NCI-H345 treated with DMSO at 0.1 percent for 48 hours (cell line): ENCODE results near the gene C8A.

Source experiments
- DNase-seq: peaks from one replicate; lab custom pipeline; 2025; ENCODE audit not compliant: unreplicated experiment; lab: John Stamatoyannopoulos, UW

The C8A gene

GRCh38 chr1:56964349-56965017 is 109.9 kb downstream of the C8A start:
- DNase-seq = no peak

GRCh38 chr1:56965191-56965590 is 110.6 kb downstream of the C8A start:
- no peak for DNase-seq

- no peak for DNase-seq
Observed at GRCh38 chr1:56965916-56966697, 111.5 kb downstream of the C8A start, which contains the start of gene C8B. TSS of gene C8B (minus strand) at chr1:56966015. CDS start at chr1:56965948, 67 bp downstream.

GRCh38 chr1:56966698-56966999 is 112.1 kb downstream of the C8A start:
- DNase-seq = no peak

GRCh38 chr1:56967355-56967754 is 112.8 kb downstream of the C8A start:
- no peak for DNase-seq
